Keratinocyte (primary cell): ENCODE results near the gene PNPLA7. TPM values are rescaled to one million over a fixed set of nuclear protein-coding genes. Genes with fewer than 3 reads are reported as not detected.

Experiments
- DNase-seq: peaks from one replicate; pipeline ENCODE4 v3.0.0-alpha.2; 2011; ENCODE audit warnings: low read depth, missing footprints, low spot score
- FAIRE-seq: peaks from 2 replicates; lab custom pipeline; 2011; peaks lifted over from hg19 to GRCh38; lab: Jason Lieb, UNC
- H2AFZ ChIP-seq: 2 replicates; pipeline ENCODE4 v1.6.0; 2012; ENCODE audit warnings: low read length, control low read depth, inconsistent platforms; ENCODE audit not compliant: control insufficient read depth
- H3K27ac ChIP-seq: 2 replicates; pipeline ENCODE4 v1.5.1; 2011; ENCODE audit warnings: low read length; ENCODE audit not compliant: control insufficient read depth, insufficient read depth
- H3K27me3 ChIP-seq: 3 replicates; pipeline ENCODE4 v1.6.0; 2011; ENCODE audit warnings: low read length; ENCODE audit not compliant: control insufficient read depth, insufficient read depth; ENCODE audit errors: extremely low read depth
- H3K36me3 ChIP-seq, 2 experiments: 2 replicates in 1 of 2; 3 replicates in 1 of 2; pipeline ENCODE4 v1.5.1; 2011; ENCODE audit warnings: low read length in 2 of 2, mild to moderate bottlenecking in 1 of 2; ENCODE audit not compliant: control insufficient read depth in 2 of 2, insufficient read depth in 2 of 2; ENCODE audit errors: extremely low read depth in 1 of 2
- H3K4me1 ChIP-seq: 3 replicates; pipeline ENCODE4 v1.5.1; 2011; ENCODE audit warnings: low read length; ENCODE audit not compliant: control insufficient read depth, insufficient read depth; ENCODE audit errors: extremely low read depth
- H3K4me2 ChIP-seq: 3 replicates; pipeline ENCODE4 v1.6.0; 2011; ENCODE audit warnings: low read depth, low read length; ENCODE audit not compliant: control insufficient read depth, insufficient read depth; ENCODE audit errors: extremely low read depth
- H3K4me3 ChIP-seq, 3 experiments: fragments of 200-600 bp in 1 of 3; sonication (generic) in 1 of 3; 2 replicates in 2 of 3; 3 replicates in 1 of 3; pipeline ENCODE4 v1.5.1; 2011 to 2016; ENCODE audit warnings: low read length in 3 of 3, mild to moderate bottlenecking in 3 of 3, control low read depth in 2 of 3, inconsistent platforms in 1 of 3, low read depth in 1 of 3, mixed read lengths in 1 of 3, mixed run types in 1 of 3, moderate library complexity in 1 of 3; ENCODE audit not compliant: control insufficient read depth in 2 of 3, insufficient read depth in 2 of 3; ENCODE audit errors: extremely low read depth in 1 of 3
- H3K79me2 ChIP-seq: 2 replicates; pipeline ENCODE4 v1.6.0; 2012; ENCODE audit warnings: low read length; ENCODE audit not compliant: control insufficient read depth, insufficient read depth
- H3K9ac ChIP-seq: 3 replicates; pipeline ENCODE4 v1.6.0; 2011; ENCODE audit warnings: low read length; ENCODE audit not compliant: control insufficient read depth, insufficient read depth; ENCODE audit errors: extremely low read depth
- H3K9me1 ChIP-seq: 3 replicates; pipeline ENCODE4 v1.6.0; 2011; ENCODE audit warnings: low read length; ENCODE audit not compliant: control insufficient read depth, insufficient read depth; ENCODE audit errors: extremely low read depth
- H3K9me3 ChIP-seq: 2 replicates; pipeline ENCODE4 v1.5.1; 2012; ENCODE audit warnings: low read depth, low read length; ENCODE audit not compliant: control insufficient read depth
- H4K20me1 ChIP-seq: 3 replicates; pipeline ENCODE4 v1.6.0; 2011; ENCODE audit warnings: low read length; ENCODE audit not compliant: control insufficient read depth, insufficient read depth; ENCODE audit errors: extremely low read depth
- CTCF ChIP-seq, 3 experiments: IDR thresholded peaks in 1 of 3; conservative IDR thresholded peaks in 1 of 3; optimal IDR thresholded peaks in 1 of 3; 2 replicates in 2 of 3; 3 replicates in 1 of 3; pipeline versions ENCODE3 to v1.5.1; 2011; ENCODE audit warnings: low read length in 3 of 3, mild to moderate bottlenecking in 3 of 3, moderate library complexity in 2 of 3, control low read depth in 1 of 3, inconsistent platforms in 1 of 3; ENCODE audit not compliant: insufficient read depth in 2 of 3; ENCODE audit errors: extremely low read depth in 1 of 3
- EZH2 ChIP-seq: IDR thresholded peaks from one replicate; pipeline ENCODE4 v1.6.1; 2012; ENCODE audit warnings: inconsistent platforms, mild to moderate bottlenecking, low read length, moderate library complexity
- dilution Hi-C: fragments of 300-500 bp; cut with MboI; formaldehyde crosslinking; loops from one replicate; pipeline ENCODE4 v1.7.0; 2020; ENCODE audit warnings: low sequenced_read_pairs; ENCODE audit not compliant: extremely low pct_ligation_motif_present
- polyA plus RNA-seq, 5 experiments: library from polyadenylated mRNA; depleted of rRNA in 3 of 5; stranded (reverse) in 3 of 5; stranded (forward) in 1 of 5; unstranded in 1 of 5; fragments of >200 nt; gene quantifications; 1 replicate in 1 of 5; 2 replicates in 3 of 5; 3 replicates in 1 of 5; pipeline versions ENCODE4 v1.2.1 to v1.2.3, GENCODE V29; 2011 to 2012; ENCODE audit warnings: missing spikeins in 2 of 5, low read depth in 1 of 5, low replicate concordance in 1 of 5

Gene PNPLA7
- polyA plus RNA-seq, 1 donor (not counting 4 experiments of a cell fraction or from before 2014, with no cell fraction given), result 0.34 TPM

- Histone ChIP-seq H3K79me2 (no peaks in the 10 kb centered on the region), H2AFZ (no peak overlapping the region), H3K36me3 (no peaks in the 10 kb centered on the region), H3K4me2 (no peak overlapping the region), H3K9me3 (no peaks in the 10 kb centered on the region), H3K4me1 (no peaks in the 10 kb centered on the region), H3K27me3 (no peaks in the 10 kb centered on the region), H3K9me1 (no peaks in the 10 kb centered on the region), H4K20me1 (no peaks in the 10 kb centered on the region), H3K4me3 (no peak overlapping the region), H3K9ac (no peak overlapping the region), H3K27ac (no peak overlapping the region)
- dilution Hi-C loops, result no loop called here
- FAIRE-seq (no peak), DNase-seq (no peak)
- TF ChIP-seq EZH2, result no peak
- TF ChIP-seq CTCF (optimal IDR thresholded peaks at IDR 0.05 in 1 of 3, IDR thresholded peaks at IDR 0.05 in 1 of 3, conservative IDR thresholded peaks at IDR 0.05 in 1 of 3; ENCODE audit: extremely low read depth in 1 of 3, insufficient read depth in 2 of 3, low read length in 3 of 3), result no peak
These were observed 25.3 kb downstream of the PNPLA7 start for GRCh38 chr9:137524981-137525317.

GRCh38 chr9:137524161-137524980 is 25.8 kb downstream of the PNPLA7 start:
- no peaks in the 10 kb centered on the region for H4K20me1 ChIP-seq
- dilution Hi-C loops, result no loop called here

More at GRCh38 chr9:137524161-137524980, 25.8 kb downstream of the PNPLA7 start:
- H3K4me1 ChIP-seq, result no peaks in the 10 kb centered on the region
- no peaks in the 10 kb centered on the region for H3K27me3 ChIP-seq
- H3K36me3 ChIP-seq, result no peaks in the 10 kb centered on the region
- H3K27ac ChIP-seq, result no peak overlapping the region
- H3K9me3 ChIP-seq, result no peaks in the 10 kb centered on the region
- no peak for TF ChIP-seq EZH2
- TF ChIP-seq CTCF (optimal IDR thresholded peaks at IDR 0.05 in 1 of 3, IDR thresholded peaks at IDR 0.05 in 1 of 3, conservative IDR thresholded peaks at IDR 0.05 in 1 of 3; ENCODE audit: extremely low read depth in 1 of 3, insufficient read depth in 2 of 3, low read length in 3 of 3), result no peak
- no peaks in the 10 kb centered on the region for H3K79me2 ChIP-seq
- FAIRE-seq (no peak), DNase-seq (no peak)
- no peak overlapping the region for H3K4me3 ChIP-seq
- H3K9me1 ChIP-seq, result no peaks in the 10 kb centered on the region
- H2AFZ ChIP-seq, result no peak overlapping the region
- no peak overlapping the region for H3K9ac ChIP-seq
- H3K4me2 ChIP-seq, result no peak overlapping the region
